CD4-positive, alpha-beta T cell treated with Interleukin-4 for 4 hours (primary cell): ENCODE measurements around the gene LIFR.

Experiments used
- DNase-seq: peaks from one replicate; pipeline ENCODE4 v3.0.0-alpha.2; 2020

Gene LIFR

DNA sequence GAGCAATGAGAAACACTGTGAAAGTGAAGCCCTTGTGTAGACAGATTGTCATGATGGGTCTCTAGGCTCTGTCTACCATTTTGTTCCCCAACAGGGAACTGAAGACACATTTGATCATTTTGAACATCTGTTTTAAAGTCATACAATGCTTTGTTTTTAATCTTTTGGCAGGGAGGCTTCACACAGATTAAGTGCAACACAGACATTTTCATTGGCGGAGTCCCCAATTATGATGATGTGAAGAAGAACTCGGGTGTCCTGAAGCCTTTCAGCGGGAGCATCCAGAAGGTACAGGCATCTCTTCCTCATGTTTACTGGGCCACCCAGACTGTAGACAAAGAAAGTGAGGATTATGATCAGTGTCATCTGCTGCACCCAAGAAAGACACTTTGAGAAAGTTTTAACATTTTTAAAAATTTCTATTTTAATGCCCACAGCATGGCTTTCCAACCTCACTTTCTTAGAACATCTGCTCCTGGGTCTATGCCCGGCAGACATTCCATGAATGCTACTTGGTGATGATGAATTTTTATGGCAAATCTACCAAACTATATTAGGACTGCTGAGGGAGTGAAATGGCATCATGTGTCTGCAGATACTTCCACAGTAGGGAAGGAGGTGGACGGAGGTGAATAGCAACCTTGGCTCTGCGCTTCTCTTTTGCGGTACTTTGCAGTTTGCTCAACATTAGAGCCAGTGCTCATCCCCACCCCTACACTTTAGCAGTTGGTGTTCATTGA, 121.3 kb downstream of the LIFR start:
- no peak for DNase-seq

DNA sequence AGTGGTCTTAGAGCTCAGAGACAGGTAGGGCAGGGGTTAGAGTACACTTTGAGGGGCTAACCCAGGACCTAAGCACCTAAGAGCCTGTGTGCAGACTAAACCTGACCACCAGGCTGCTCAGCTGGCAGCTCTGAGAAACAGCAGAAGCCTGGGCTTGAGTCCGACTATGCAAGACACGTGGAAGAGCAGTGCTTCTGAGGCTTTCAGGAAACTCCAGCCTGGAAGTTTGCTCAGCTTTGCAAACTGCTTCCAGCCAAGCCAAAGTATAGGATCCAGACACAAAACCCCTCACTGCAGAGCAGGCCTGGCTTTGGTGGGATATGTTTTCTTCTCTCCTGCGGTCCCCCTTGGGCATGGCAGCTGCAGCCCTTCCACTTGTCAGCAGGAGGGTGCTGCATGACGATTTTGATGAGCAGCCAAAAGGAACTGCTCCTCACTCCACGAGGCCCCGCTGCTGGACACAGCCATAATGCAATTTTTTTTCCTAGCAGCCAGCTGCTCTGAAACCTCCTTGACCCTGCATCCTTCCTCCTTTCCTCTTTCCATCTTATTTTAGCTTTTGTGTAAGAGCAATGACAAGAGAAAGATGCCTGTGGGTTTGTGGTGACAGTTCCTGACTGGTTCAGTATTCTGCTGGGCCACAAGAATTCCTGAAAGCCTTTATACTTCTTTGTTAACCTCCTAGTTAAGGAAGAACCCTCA, 123.1 kb downstream of the LIFR start:
- DNase-seq: no peak

DNA sequence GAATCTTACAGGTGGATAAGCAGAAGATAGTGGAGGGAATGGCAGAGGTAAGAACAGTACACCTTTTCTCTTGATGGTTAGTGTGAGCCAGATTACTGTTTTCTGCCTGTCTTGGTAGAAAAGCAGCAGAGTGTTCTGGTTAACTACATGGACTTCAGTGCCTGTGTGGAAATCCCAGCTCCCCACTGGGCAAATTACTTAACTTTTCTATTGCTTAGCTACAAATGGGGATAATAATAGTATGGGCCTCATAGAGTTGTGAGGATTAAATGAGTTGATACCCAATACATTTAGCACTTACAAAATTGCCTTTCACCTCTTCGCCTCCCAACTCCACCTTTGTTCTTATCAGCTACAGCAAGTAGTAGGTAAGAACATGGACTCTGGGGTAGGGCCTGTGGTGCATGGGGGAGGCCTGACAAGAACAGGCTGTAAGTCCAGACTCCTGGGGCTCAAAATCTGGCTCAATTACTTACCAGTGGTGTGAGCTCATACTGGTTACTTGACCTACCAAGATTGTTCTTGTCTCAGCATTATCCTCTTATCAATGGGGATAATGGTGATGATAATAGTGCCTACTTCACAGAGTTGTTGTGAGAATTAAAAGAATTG, 125.1 kb downstream of the LIFR start:
- no peak for DNase-seq

DNA sequence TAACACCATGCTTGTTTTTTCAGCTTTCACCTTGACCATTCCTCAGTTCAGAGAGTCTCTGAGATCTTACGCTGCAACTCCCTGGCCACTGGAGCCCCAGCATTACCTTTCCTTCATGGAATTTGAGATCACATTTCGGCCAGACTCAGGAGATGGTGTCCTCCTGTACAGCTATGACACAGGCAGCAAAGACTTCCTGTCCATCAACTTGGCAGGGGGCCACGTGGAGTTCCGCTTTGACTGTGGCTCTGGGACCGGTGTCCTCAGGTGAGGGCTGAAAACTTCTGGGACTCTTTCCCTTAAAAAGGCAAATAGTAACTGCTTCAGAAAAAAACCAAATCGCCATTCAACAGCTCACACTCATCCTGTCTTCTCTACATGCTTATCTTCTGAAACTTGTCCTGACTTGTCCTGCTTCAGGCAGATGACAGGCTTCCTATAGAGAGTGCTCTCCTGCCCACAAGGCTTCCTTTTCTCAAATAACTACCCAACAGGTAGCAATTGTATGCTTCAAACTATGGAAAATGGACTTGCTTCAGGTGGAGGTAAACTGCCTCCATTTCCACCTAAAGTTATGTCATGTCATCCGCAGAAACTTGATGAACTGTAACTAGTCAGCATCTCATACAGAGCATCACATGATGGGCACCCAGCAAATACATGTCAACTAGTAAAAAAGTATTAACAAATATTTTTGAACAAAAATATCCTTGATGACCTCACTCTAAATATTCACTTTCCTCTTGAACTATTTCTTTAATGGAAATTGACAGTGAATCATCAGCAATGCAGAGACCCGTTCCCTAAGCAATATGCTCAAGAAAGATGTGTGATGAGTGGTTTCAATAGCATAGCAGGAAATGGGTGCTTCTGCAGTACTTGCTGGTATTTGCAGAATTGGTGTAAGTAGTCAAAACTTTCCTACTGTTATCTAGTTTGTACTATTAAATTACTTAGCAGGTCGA, 129.2 kb downstream of the LIFR start:
- DNase-seq: no peak

DNA sequence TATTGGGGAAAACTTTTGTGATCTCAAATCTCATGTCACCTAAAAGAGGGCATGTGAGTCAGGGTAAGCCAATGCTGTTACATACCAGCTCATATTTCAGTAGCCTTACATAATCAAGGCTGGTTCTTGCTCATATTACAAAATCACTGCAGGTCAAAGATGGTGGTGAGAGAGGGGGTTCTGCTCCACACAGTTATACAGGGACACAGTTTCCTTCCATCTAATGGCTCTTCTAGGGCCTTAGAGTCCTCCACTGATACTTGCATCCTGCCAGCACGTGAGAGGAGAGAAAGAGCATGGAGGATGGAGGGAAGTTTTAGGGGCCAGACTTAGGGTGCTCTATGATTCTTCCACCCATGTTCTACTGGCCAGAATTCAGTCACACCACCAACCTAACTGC, 130.0 kb downstream of the LIFR start:
- DNase-seq: no peak
